GM21515 (cell line): ENCODE data around the gene TNIK.

ENCODE experiments used
- ATAC-seq: cut with Tn5 transposase; IDR thresholded peaks from one replicate; pipeline ENCODE4 v1.9.1; 2021; ENCODE audit not compliant: unreplicated experiment

TNIK gene

GRCh38 chr3:171345107-171345843 is 114.9 kb downstream of the TNIK start:
- no peak for ATAC-seq

DNA sequence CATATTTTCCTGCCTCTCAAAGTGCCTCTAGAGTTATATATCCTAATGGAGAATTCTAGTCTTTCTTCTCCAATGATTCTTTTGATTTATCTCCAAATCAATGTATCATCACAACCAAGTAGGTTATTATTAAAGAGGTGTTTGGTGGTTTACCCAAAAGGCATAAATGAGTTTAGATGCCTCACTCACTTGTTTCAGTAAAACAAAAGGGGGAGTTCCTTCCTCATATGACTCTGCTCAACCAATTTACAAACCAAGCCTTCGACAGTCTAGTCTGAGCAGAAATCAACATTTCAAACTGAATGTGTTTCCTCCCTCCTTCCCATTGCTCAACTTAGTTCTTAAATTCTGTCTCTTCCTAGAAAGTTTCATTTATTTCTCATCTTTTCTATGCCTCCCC is 116.5 kb downstream of the TNIK start:
- ATAC-seq, result no peak

- ATAC-seq, result no peak
Measured at GRCh38 chr3:171342783-171343420, 117.3 kb downstream of the TNIK start.

GRCh38 chr3:171342200-171342599 is 118.0 kb downstream of the TNIK start:
- no peak for ATAC-seq

- ATAC-seq, result no peak
Measured at GRCh38 chr3:171340434-171340833, 119.8 kb downstream of the TNIK start.

GRCh38 chr3:171339598-171339997 is 120.6 kb downstream of the TNIK start:
- ATAC-seq, result no peak

DNA sequence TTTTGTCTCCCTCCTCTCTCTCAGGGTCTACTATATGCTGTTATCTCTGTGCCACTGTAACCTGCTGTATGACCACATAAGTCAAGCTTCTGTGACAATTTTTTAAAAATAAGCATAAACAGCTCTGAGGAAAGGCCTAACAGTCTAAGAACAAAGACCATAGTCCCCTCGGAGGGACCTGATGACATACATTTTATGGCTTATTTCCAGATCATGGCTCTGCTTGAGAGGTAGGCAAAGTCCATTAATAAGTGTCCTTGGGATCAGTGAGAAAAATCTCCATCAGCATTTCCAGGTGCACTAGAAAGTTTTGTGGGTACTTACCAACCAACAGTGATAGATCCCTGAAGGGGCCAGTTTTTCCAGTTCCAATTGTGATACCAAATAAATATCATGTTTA is 123.8 kb downstream of the TNIK start:
- ATAC-seq, result no peak

DNA sequence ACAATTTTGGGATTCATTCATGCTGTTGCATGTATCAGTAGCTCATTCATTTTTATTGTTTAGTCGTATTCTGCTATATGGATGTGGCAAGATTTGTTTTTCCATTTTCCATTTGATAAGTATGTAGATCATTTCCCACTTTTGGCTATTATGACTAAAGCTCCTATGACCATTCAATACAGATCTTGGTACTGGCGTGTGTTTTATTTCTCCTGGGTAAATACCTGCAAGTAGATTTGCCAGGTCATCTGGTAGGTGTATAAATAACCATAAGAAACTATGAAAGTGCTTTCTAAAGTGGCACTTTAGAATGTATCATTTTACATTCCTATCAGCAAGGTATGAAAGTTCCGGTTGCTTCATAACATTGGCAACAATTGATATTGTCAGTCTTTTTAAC is 124.6 kb downstream of the TNIK start:
- no peak for ATAC-seq

DNA sequence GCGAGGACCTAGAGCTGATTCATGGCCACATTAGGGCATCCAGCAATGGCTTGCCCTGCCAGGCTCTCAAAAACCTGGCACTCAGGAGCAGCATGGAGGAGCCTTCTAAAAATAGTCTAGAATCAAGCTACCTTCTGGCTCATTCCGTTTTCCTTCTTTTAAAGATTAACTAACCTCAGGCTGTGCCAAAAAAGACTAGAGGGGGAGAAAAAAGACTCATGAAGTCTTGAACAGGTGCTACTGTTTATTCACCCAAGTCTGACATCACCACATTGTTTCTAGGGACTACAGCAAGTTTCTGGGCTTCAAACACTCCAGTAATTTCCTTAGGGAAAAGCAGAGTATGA is 125.8 kb downstream of the TNIK start:
- no peak for ATAC-seq

DNA sequence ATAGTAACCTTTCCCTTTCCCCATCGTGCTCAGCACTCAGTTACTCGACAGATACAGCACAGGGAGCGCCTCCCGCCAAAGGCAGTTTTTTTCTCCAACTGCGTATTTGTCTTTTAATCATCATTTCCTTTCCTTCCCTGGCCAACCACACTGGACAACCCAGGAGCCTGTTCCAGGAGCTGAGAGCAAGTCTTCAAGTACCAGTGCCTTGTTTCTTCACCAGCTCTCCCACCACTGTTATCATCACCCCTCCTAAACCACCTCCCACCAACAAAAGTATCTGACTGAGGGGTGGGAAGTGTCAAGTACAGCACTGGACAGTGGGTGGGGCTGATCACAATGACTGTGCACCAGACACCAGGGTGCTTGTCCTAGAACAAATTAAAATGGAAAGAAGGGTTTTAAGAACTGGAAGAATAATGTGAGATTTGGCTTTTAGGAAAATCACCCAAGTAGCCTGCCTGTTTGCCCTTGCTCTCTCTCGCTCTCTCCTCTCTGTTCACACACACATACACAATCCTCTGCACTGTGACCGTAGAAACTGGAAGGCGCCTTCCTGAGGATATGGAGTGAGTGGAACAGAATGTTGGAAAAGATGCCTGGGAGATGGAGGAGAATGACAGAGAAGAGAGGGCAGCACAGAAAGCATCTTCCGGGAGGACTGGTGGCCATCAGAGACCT is 126.3 kb downstream of the TNIK start:
- no peak for ATAC-seq

- ATAC-seq, result no peak
Measured at GRCh38 chr3:171330938-171331337, 129.3 kb downstream of the TNIK start.

- ATAC-seq, result no peak
Measured at GRCh38 chr3:171329746-171330145, 130.5 kb downstream of the TNIK start.

DNA sequence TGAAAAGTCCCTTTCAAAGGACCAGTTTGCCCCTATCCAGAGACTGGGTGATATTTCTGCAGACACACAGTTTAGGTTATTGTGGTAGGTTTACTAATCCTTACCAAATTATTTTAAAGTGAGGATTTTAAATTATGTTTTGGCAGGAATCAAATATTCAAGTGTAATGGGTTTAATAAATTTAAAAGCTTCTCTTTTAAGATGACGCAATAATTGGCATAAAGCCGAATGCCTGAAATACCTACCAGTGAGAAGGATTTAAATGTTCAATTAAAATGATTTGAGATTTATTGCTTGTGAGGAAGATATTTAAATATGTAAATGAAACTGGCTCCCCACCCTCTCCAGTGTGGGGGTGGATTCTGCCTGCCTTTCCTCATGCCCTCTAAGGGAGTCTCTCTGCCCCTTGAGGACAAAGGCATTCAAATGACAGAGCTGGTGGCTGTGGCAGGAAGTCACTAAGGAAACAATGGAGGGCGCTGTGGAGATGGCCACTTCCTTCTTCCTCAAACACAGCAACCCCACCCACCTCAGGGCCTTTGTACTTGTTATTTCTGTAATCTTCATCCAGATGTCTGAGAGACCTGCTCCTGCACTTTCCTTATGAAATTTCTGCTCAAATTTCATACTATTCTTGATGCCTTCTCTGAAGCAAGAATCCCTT is 131.7 kb downstream of the TNIK start:
- ATAC-seq, result no peak

DNA sequence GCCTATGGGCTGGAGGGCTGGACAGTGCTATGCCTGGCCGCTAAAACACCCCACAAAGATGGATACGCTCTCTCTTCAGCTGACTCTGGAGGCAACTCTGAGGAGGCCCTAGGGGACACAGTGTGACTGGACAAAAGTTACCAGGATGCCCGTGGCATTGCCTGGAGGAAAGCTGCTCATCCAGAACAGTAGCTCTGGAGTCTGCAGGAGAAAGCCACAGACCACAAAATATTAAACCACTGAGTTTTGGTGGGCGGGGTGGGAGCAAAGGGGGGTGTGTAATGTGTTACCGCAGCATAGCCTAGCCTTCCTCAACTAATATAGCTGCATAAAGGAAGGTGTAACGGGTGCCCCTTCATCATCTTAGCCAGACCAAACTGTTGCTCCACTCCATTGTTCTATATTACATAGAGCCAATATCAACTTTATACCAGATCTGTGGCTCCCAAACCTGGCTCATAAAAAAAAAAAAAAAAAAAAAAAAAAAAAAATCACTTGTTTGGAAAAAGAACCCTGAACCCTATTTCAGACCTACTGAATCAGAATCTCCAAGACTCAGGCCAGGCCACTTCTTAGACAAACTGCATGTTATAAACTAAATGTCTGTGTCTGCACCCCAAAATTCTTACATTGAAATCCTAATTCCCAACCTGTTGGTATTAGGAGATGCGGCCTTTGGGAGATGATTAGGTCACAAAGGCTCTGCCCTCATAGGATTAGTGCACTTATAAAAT is 132.6 kb downstream of the TNIK start:
- ATAC-seq, result no peak

DNA sequence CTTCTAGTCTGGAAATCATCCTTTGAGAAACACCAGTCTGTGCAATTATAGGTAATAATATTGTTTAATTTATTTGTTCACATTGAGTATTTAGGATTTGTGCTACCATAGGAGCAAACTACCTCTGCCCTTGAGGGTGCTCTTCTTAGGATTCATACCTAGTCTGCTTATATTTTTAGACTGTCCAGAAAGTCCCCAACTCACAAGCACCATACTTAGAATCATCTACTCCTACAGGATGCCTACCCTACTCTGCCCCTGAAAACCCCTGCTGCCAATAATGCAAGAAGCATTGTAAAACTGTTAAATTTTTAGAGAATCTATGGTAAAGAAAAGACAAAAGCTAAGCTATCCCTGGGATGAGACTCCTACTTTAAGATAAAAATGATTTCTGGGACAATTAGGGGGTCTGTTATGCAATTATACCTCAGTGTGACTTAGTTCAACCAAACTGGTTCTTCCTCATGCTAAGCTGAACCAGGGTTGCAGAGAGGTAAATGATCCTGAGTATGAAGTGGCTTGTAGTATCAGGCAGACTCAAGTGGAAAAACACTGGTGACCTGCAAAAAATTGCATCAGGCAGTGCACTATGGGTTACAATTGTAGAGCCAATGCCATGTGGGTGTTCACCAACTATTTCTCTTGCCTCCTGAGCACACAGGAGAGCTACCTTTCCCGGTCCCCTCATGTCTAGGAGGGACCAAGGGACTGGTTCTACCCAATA is 133.3 kb downstream of the TNIK start:
- no peak for ATAC-seq

- no peak for ATAC-seq
Measured at GRCh38 chr3:171323938-171324536, 136.2 kb downstream of the TNIK start.

DNA sequence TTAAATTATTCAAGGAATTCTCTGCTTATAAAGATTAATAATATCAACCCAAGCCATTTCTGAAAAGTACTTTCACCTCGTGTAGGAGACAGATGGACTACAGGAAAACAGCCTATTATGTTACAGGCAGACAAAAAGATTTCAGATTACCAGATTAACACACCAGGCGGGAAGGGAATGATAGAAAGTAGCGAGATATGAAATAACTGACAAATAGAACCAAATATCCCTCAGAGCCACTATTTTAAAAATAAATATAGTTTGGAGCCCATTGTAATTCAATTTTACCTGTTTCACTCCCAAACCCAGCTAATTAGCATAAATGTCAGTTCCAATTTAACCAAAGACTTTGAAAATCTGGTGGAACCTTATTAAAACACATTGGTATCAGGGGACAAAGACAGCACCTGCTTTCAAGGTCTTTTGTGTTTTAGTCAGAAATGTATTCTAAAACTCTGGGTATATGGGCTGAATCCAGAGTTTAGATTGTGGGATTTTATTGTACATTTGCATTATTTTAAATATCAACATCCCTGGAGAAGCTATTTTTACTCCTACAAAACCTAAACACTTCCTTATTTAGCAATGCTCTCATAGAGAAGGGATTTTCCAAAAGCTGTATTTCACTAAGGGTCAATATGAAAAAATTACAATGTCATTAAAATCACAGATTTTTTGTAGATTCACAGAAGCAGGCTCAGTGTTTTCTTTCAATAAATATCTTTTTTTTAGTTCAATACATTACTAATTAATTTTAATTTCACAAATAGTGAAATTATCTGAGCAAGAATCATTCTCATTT is 138.4 kb downstream of the TNIK start:
- ATAC-seq, result no peak

DNA sequence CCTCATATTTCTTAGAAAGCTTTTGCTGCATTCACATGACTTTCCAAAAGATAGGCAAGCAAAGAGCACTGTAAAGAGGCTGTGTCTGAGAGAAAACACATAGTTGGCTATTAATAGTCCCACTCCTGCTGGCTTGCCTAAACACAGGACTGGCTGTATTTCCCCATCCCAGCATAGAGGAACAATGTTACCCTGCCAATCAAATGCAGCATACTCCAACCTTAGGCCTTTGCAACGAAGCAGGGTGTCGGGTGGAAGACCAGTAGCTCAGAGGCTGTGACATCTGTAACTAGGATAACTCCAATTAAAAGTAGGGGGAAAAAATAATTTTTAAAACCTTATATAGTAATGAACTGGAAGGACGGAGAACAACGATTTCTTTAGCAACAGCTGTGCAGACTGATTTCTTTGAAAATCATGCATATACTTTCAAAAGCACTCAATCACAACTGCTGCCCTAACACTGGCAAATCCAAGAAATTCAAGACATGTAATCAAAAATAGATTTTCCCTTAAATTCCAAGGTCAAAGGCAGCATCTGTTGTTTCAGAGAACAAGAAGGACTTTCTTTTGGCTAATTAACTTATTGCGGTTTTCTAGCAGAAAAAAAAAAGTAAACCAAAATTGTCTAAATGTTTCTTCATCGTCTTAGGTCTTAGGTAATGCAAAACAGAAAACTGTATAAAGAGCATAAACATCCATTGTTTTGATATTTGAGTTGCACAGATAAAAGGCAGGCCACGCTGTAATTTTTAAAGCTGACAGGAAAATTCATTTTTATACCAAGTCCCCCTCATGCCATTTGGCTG is 139.3 kb downstream of the TNIK start:
- ATAC-seq, result no peak
